ENCODE results near the gene KCNK5.

Gene KCNK5

DNA sequence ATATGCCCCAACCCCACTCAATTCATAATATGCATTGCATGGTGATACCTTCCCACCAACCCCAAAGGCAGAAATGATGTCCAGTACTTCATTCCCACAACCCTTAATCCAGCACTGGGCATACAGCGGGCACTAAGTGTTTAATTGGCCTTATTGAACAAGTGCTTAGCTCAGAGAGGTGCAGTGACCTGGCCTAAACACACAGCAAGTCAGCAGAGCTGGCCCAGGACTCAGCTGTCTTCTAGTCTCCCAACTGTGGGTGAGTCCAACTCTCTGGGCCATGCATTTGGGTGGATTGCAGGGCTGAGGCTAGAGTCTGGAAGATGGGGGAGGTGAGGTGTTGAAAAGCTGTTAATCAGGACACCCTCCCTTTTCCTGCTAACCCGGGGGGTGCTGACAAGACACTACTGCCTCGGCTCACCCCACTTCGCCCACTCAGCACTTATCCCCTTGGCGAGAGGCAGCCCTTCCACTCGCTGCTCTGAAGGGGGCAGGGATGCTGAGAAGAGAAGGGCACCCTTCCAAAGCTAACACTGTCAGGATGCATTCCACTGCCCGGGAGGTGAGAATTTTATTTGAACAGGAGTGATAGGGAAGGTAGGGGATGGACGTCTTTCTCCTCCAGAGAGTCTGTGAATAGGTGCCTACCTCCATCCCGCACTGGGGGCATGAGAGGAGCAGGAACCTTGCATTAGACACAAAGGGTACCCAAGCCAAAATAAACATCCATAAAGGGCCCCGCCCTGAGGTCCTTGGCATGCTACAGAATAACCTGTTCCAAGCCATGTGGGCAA lies 14.2 kb downstream of the KCNK5 start:
- no peak for DNase-seq

DNA sequence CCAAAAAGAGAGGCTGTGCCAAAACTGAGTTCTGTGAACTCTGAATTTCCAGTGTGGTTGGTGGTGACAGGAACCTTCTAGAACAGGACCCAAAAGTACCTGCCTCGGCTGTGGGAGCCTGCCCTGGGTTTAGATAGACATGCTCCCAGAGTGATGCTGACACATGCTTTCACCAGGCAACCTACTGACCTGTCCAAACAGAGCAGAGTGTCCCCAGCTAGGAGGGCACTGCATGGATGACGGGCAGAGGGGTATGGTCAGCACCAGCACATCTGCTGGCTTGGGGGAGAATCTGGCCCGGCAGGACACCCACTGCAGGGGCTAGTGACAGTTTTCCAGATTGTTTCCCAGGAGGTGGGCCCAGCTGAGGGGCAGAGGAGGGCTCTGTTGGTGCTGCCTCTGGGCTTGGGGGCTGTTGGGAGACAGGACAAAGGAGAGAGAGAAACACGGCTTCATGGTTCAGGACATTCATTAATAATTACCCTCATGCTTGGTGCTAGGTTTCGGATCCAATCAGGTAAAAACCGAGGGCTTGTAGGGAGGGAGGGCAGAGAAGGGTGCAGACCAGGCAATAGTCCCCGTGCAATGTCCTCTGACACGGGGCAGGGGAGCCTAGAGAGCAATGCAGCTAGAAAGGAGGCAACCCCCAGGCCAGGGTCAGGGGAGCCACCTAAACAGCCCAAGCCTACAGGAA lies 15.0 kb downstream of the KCNK5 start:
- no peak for DNase-seq

DNA sequence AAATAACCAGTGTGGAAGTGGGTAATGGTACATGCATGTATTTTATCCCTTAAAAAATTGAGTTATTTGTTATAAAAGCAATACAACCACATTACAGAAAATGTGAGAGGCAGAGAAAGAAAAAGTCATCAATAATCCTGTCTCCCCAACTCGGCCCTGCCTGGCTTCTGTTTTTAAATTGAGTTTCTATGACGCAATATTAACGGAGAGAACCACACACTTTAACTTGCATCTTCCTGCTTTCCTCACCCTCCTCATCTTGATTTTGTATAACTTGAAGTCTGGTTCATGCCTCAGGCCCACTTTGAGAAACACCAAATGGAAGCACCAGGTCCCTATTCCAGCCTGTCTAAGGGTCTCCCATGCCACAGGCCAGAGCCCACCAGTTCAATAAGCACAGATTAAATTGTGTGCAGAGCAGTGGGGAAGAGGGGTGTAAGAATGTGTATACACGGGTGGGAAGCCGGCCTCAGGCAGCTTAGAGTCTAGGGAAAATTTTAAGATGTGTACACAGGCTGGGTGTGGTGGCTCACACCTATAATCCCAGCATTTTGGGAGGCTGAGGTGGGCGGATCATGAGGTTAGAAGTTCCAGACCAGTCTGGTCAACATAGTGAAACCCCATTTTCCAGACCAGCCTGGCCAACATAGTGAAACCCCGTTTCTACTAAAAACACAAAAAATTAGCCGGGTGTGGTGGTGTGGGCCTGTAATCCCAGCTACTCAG lies 15.9 kb downstream of the KCNK5 start:
- no peak for DNase-seq

DNA sequence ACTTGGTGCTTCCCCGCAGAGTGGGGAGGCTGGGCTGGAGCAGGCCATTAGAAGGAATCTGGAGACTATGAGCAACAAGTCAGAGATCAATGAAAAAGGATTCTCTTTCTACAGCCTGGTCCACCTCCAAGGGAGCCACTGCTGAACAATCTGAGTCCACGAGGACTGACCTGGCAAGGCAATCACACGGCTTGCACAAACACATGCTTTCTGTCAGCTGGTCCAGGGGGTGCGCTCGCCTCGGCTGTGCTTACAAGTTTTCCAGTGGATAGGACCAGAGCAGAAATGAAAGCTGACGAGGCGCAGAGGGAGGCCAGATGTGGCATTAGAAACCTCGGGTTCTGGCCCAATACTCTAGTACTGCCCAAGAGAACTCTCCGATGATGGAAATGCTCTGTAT lies 18.1 kb downstream of the KCNK5 start:
- DNase-seq, result no peak

DNA sequence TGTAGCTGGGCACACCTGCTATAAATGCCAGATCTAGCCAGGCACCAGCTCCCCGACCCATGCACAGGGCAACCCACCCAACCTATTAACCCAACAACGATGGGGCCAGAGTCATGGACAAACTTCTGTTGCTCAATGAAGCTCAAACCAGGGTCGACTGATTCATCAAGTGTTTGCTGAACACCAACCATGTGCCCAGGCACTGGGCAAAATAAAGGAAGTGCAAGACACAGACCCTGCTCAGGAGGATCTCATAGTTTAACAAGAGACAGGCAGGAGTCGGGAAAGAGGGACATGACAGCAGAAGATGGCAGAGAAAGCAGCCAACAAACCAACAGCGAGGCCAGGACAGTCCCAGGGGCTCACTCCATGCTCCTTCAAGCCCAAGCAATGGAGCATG lies 18.8 kb downstream of the KCNK5 start:
- DNase-seq, result no peak

DNA sequence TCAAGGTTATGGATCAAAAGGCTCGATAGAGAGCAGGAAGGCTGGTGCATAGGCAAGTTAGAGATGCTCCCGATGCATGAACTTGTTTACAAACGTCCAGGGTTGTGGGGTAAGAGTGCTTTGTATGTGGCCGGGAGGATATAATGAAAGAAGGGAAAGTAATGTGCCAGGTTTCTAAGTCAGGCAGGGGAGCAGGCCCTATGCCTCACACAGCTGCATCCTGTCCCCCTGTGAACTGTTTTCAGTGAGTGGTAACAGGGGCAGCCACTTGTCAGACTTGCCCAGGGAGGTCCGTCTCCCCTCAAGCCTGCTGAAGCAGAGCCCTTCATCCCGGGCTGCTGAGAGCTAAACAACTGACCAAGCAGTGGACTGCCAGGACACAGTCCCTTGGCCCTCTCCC lies 19.4 kb downstream of the KCNK5 start:
- DNase-seq, result no peak

DNA sequence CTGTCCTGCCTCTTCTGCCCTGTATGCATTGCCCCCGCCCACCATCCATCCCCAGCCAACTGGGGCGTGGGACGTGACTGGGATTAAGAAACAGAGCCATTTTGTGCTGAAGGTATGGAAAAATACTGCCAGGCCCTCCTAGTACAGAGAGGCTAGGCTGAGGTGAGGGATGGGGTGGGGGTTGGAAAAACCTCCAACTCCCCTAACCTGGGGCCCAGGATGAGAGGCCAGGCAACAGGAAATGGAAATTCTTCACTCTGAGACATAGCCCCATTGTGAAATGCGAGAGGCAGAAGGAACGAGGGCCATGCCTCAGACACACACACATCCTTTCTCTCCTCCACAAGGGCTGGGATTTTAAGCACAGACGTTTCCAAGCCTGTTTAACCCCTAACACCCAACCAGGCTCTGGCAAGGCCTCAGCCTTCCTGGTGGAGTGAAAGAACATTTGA lies 19.9 kb downstream of the KCNK5 start:
- no peak for DNase-seq

DNA sequence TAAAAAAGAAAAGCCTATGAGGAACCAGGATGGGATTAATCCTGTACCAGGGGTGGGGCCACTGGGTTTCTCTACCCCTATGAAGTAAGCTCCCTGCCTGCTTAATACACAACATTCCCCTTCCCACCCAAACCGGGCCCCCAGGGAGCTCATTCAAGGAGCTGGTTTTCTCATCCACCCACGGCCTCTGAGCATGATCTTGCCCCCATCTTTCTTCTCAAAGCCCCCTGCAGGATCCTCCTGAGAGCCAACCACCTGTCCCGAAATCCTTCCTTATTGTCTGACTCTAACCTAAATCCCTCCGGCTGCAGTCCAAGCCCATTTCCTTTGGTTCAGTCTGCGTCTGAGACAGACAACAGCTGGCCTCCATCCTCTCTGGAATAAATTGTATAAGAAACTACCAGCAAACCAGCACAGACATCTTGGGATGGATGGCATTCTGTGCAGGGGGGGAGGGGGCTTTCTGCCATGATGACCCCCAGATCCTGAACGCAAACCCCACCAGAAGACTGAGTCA lies 21.0 kb downstream of the KCNK5 start:
- DNase-seq, result no peak

DNA sequence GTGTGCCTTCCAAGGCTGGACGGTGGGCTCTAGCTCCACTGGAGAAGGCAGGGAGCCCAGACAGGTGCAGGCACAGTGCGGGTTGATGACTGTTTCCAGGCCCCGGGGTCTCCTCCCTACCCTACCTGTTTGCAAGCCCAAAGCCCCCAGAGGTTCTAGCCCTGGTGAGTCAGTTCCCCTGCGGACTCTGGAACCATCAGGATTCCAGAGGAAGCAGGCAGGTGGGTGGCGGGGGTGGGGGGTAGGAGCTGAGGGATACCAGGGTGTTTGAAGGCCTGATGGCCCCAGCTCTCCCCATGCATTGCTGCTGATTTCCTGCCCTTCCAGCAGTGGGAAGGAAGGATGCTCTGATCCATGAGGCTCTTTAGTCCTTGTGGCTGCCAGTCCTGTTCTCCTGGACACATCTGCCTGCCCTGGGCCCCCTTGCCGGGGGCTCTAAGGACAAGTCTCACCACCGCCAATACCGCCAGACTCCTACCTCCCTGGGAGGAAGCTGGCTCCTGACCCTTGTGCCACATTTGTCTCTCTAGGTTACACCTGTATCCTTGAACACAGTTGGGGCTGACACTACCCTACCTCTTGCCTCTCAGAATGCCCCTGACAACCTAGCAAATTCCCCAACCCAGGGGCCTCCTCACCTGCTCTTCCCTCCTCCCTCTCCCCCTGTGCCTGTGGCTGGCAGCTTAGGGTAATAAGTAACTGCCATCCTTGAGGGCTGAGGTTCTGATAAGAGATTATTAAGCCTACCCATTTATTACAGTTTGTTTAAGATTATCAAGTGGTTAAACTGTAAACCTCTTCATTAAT lies 21.7 kb downstream of the KCNK5 start:
- peak in 1 of 3 experiments; percentile 20 for DNase-seq

DNA sequence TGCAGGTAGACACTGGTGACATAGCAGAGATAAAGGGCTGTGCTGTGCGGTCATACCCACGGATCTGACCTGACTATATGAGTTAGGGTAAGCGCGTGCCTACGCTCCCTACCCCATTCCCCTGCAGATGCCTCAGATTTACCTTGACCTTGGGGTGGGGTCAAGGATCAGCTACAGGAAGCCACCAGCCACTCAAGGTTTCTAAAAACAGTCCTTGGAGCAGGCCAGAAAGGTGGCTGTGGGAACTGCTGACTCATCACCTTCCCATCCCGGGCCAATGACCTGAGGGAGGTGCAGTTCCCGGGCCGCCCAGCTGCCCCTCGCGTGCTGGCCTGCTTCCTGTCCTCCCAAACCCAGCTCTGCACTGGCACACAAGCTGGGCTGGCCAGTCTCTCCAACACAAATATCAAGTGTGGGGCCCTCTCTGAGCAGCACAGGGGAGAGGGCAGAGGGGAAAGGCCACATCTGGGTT lies 23.0 kb downstream of the KCNK5 start:
- no peak for DNase-seq

DNA sequence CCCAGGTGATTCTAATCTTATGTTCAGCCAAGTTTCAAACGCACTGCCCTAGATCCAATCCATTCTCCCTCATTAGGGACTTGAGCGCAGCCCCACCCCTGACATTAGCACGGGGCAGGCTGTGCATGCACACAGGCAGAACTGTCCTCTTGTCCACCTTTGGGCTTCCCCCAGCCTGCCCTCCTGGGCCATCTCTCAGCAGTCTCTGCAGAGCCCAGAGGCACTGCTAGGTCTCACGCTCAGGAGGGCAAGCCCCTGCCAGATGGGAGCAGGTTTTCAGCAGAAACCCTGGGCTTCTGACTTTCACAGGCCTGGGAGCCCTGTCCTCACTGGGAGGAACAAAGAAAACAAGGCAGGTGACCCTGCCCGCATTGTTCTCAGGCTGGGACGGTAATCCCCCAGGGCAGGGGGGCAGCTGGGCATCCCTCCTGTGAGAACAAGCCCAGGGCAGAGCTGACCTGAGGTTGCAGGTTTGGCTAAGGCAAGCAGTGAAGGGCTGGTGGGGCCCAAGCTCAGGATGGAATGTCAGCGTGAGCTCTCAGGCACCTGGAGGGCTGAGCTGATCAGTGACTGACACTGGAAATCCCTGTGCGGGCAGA lies 24.5 kb downstream of the KCNK5 start:
- no peak for DNase-seq

DNA sequence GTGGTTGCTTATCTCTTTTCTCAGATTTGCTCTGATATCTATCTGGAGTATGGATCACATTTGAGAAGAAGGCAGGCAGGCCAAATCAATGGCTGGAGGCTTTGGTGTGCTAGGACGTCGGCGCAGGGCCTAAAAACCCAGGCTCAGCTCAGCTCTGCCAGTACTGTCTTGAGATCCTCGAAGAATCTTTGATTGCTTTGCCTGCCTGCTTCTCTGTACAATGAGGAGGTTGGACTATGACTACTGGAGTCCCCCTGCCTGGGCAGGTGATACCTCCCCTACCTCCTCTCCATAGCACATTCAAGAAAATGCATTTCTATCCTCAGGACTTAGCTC lies 25.1 kb downstream of the KCNK5 start:
- DNase-seq, result no peak

DNA sequence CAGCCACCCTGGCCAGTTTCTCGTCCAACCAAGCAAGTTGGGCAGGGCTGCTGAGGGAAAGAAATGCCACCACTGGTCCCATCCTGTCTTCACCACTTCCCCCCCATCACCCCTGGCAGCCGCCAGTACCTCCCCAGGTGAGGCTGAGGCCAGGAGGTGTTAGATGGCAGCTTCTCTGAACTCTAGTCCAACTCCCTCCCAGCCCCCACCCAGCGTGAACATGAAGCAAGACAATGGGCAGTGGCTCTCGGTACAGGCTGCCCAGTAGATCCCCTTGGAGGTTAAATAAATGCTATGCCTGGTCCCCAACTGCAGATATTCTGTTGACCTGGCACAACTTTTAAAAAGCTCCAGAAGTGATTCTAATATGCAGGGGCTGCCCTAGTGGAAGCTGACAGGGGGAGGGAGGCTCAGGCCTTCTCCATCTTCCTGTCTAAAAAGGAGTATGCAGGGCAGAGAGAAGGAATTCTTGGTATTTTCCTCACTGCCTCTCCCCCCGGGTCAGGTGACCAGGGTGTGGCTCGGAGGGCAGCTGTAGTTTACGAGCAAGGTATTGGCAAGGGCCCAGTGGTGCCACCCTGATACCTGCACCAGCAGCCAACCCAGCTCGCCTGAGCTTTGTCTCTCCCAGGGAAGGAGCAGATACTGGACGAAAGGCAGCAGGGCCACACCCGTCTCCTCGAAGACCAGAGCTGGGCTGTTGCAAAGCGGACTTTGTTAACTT lies 25.7 kb downstream of the KCNK5 start:
- DNase-seq, result no peak

DNA sequence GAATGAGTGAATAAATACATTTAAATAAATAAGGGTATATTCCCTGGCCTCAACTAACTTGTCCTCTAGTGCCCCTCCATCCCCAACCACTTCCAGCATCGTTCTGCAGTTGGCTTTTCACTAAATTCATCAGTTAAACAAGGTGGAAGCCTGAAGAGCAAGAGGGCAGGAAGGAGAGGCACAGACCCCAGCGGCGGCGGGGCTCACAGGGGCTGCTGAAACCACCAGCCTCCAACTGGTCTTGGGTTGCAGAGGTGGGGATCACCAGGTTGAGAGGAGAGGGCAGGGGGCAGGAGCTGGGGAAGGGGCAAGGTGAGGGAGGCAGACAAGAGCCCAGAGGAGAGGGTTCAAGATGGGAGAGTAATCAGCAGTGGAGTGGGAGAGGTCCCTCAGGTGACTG lies 27.1 kb downstream of the KCNK5 start:
- DNase-seq, result no peak

DNA sequence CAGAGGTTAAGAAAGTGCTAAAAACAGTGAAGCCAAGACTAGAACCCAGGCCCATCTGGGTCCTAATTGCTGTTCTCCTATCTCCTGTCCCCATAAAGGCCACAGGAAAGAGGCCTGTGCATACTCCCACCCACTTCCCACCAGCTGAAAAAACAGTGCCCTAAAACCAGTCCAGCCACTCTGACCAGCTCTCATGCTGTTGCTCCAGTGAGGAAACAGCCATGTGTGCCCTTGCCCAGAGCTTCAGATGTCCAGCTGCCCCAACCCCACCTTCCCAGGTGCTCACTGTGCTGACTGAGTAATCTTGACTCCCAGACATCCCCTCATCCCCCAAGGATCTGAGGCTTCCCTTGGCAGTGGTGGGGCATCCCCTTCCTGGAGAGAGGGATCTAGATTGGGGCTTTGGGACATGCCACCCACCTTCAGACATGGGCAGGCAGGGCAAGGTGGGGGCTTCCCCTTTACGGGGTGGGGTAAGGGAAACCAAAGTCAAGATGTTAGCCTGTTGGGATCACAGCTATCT lies 28.7 kb downstream of the KCNK5 start:
- DNase-seq, result no peak

DNA sequence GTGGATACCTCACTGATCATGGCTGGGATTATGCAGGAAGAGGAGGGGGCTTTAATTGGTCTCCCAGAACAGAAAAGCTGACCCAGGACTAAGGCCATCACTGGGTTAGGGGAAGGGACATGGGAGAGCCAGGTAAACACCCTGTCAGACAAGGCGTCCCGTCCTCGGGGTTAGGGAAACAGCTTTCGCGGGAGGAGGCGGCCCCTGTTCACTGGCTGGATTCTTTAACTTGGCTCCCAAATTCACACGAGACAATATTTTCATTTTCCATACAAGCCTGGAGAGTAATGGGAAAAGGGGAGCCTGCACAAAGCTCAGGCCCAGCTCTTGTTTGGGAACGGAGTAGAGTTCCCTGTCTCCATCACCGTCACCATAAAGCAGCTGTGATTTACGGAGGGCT lies 29.3 kb downstream of the KCNK5 start:
- no peak for DNase-seq

DNA sequence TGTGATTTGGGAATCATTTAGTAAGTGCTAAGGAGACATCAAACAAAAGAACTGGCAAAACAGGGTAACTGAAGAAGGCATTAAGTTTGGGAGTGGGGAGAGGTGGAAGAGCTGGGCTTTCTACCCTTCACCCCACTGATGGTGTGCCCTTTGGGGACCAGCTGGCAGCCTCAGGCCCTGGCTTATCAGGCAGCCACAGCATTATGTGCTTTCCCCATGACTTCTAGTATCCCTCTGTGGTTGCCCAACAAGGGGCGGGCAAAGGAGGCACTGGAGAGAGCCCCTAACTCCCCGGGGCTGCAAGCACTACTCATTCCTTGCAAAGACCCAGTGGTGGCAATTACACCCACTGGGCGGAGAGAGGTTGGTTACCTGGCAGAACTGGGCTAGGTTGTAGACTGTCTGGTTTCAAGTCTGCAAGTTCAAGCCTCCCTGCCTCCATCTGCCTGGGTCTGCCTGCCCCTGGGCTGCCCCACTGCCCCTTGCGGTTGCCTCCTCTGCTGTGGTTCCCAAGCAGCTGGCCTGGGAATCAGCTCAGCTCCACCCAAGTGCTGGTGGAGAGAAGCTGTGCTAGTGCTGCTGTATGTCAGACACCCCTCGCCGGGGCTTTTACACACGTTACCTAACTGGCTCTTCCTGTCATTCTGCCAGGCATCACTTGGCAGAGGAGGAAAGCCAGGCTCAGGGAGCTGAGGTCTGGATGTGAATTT lies 29.9 kb downstream of the KCNK5 start:
- no peak for DNase-seq

DNA sequence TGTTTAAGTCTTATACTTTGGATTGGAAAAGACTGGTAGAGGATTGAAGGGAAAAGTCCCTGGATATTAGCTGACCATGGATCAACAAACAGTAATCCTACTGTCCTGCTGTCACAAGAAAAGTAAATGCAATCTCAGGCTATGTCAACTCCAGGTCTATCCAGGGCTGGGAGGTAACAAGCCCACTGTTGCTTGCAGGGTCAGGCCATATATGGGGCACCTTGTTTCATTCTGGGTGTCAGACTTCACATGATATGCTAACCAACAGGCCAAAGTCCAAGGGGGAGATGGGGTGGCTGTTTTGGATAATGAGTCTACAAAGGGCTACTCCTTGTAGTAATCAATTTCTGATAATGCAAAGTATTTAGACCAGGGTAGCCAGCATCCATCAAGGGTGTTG lies 30.7 kb downstream of the KCNK5 start:
- DNase-seq, result no peak

DNA sequence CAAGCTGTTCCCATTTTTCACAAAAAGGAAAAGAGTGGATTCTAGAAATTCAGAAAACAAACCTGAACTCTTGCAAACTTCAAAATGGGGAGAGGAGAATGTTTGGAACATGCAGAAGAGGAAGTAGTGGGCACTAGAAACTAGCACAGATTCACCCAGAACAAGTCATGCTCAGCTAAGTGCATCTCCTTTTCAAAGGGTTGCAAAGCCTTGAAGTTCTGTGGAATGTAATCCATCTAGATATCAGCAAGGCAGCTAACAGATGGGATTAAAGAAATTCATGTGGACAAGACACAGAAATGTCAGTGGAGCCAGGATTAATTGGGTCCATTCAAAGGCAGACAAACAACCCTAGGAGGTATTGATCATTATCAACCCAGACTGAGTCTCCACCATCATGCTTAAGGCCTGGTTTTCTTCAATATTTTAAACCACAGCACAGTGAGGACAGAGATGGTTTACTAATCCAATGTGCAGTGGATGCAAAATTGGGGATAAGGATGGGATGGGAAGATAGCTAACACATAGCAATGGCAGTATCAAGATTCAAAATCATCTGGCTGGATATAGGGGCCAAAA lies 31.3 kb downstream of the KCNK5 start:
- DNase-seq, result no peak

DNA sequence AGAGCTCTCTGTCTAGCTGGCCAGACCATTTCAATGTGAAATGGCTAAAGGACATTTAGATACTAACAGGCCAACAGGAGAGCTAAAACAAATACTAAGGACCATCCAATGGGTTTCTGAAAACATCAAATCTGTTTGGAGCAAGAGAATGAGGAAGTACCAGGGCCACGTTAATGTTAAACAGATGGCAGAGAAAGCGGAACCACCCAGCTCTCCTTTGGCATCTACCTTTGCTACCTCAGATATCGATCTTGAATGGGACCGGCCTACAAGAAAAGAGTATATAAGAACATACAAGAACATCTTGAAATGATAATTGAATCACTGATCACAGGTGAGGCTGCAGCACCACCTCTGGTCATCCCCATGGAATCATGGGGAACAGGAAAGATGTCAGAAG lies 31.8 kb downstream of the KCNK5 start:
- no peak for DNase-seq

Measured in NCI-H1417 (cell line).